ENCODE results near the gene MINDY1. TPM values are rescaled to one million over a fixed set of nuclear protein-coding genes. Genes with fewer than 3 reads are reported as not detected.

The MINDY1 gene
- polyA plus RNA-seq, 4 donors: 38.7 to 47.0 (median 39.3) TPM

GRCh38 chr1:150969626-150970025 is 37.1 kb downstream of the MINDY1 start:
- DNase-seq (ENCODE audit: low read depth in 4 of 4, low spot score in 3 of 4): no peak

- DNase-seq (ENCODE audit: low read depth in 4 of 4, low spot score in 3 of 4): no peak
Observed at GRCh38 chr1:150968491-150968890, 38.2 kb downstream of the MINDY1 start.

- DNase-seq (ENCODE audit: low read depth in 4 of 4, low spot score in 3 of 4): no peak
Observed at GRCh38 chr1:150967936-150968335, 38.8 kb downstream of the MINDY1 start.

- no peak for DNase-seq (ENCODE audit: low read depth in 4 of 4, low spot score in 3 of 4)
Observed at GRCh38 chr1:150966011-150966410, 40.7 kb downstream of the MINDY1 start.

GRCh38 chr1:150965605-150966004 is 41.1 kb downstream of the MINDY1 start:
- no peak for DNase-seq (ENCODE audit: low read depth in 4 of 4, low spot score in 3 of 4)

- DNase-seq (ENCODE audit: low read depth in 4 of 4, low spot score in 3 of 4): no peak
Observed at GRCh38 chr1:150964164-150964489, 42.6 kb downstream of the MINDY1 start.

GRCh38 chr1:150963321-150964163 is 43.2 kb downstream of the MINDY1 start:
- no peak for DNase-seq (ENCODE audit: low read depth in 4 of 4, low spot score in 3 of 4)

- no peak for DNase-seq (ENCODE audit: low read depth in 4 of 4, low spot score in 3 of 4)
Observed at GRCh38 chr1:150961756-150962155, 44.9 kb downstream of the MINDY1 start.

- DNase-seq (ENCODE audit: low read depth in 4 of 4, low spot score in 3 of 4): no peak
Observed at GRCh38 chr1:150960646-150961045, 46.1 kb downstream of the MINDY1 start.

GRCh38 chr1:150957666-150958065 is 49.0 kb downstream of the MINDY1 start:
- no peak for DNase-seq (ENCODE audit: low read depth in 4 of 4, low spot score in 3 of 4)

- no peak for DNase-seq (ENCODE audit: low read depth in 4 of 4, low spot score in 3 of 4)
Observed at GRCh38 chr1:150955280-150955679, 51.4 kb downstream of the MINDY1 start.

GRCh38 chr1:150954708-150955107 is 52.0 kb downstream of the MINDY1 start:
- no peak for DNase-seq (ENCODE audit: low read depth in 4 of 4, low spot score in 3 of 4)

Other genes starting within 250 kb of the MINDY1 start
- 10 to 100 TPM; 10.6 to 13.8 (median 11.6) TPM for gene CTSS, start 241.1 kb downstream of the MINDY1 start, polyA plus RNA-seq (ENCODE audit: insufficient read length in 4 of 4)
- gene CTSK, start 198.6 kb downstream of the MINDY1 start, polyA plus RNA-seq (ENCODE audit: insufficient read length in 4 of 4): 10 to 100 TPM; 19.0 to 30.6 (median 25.3) TPM
- 10 to 100 TPM; 46.9 to 58.6 (median 56.8) TPM for gene ARNT, start 130.3 kb downstream of the MINDY1 start, polyA plus RNA-seq (ENCODE audit: insufficient read length in 4 of 4)
- gene CTXND2, start 119.8 kb downstream of the MINDY1 start, polyA plus RNA-seq (ENCODE audit: insufficient read length in 4 of 4): under 1 TPM in 2 of 4 donors, not detected in 2; 0.06 to 0.25 TPM
- gene SETDB1, start 80.5 kb downstream of the MINDY1 start, polyA plus RNA-seq (ENCODE audit: insufficient read length in 4 of 4): 10 to 100 TPM; 68.1 to 77.5 (median 70.1) TPM
- gene CERS2, start 32.1 kb downstream of the MINDY1 start, polyA plus RNA-seq (ENCODE audit: insufficient read length in 4 of 4): 100 to 1,000 TPM; 293 to 325 (median 308) TPM
- gene ANXA9, start 24.6 kb downstream of the MINDY1 start, polyA plus RNA-seq (ENCODE audit: insufficient read length in 4 of 4): 10 to 100 TPM; 12.6 to 20.2 (median 14.8) TPM
- gene PRUNE1, start 1.5 kb upstream of the MINDY1 start, polyA plus RNA-seq (ENCODE audit: insufficient read length in 4 of 4): 10 to 100 TPM; 43.6 to 50.4 (median 48.6) TPM
- 1 to 10 TPM; 1.3 to 4.9 (median 2.0) TPM for gene BNIPL, start 29.7 kb upstream of the MINDY1 start, polyA plus RNA-seq (ENCODE audit: insufficient read length in 4 of 4)
- 10 to 100 TPM; 11.9 to 13.7 (median 13.2) TPM for gene C1orf56, start 40.8 kb upstream of the MINDY1 start, polyA plus RNA-seq (ENCODE audit: insufficient read length in 4 of 4)
- gene CDC42SE1, start 52.7 kb upstream of the MINDY1 start, polyA plus RNA-seq (ENCODE audit: insufficient read length in 4 of 4): 10 to 100 TPM; 66.2 to 86.6 (median 71.3) TPM
- gene MLLT11, start 53.5 kb upstream of the MINDY1 start, polyA plus RNA-seq (ENCODE audit: insufficient read length in 4 of 4): 10 to 100 TPM; 23.8 to 27.2 (median 26.0) TPM
- 10 to 100 TPM in 3 of 4 donors, 1 to 10 TPM in 1; 9.1 to 12.0 (median 10.8) TPM for gene GABPB2, start 63.9 kb upstream of the MINDY1 start, polyA plus RNA-seq (ENCODE audit: insufficient read length in 4 of 4)
- 10 to 100 TPM; 24.1 to 28.9 (median 24.9) TPM for gene SEMA6C, start 139.7 kb upstream of the MINDY1 start, polyA plus RNA-seq (ENCODE audit: insufficient read length in 4 of 4)
- gene TNFAIP8L2, start 149.7 kb upstream of the MINDY1 start, polyA plus RNA-seq (ENCODE audit: insufficient read length in 4 of 4): 1 to 10 TPM; 1.2 to 1.7 (median 1.4) TPM
- gene LYSMD1, start 159.0 kb upstream of the MINDY1 start, polyA plus RNA-seq (ENCODE audit: insufficient read length in 4 of 4): 10 to 100 TPM; 16.9 to 19.1 (median 17.2) TPM
- gene SCNM1, start 159.2 kb upstream of the MINDY1 start, polyA plus RNA-seq (ENCODE audit: insufficient read length in 4 of 4): 10 to 100 TPM; 37.5 to 41.7 (median 38.9) TPM
- gene TMOD4, start 169.1 kb upstream of the MINDY1 start, polyA plus RNA-seq (ENCODE audit: insufficient read length in 4 of 4): under 1 TPM; 0.73 to 0.96 (median 0.88) TPM
- 10 to 100 TPM; 63.7 to 74.7 (median 69.3) TPM for gene VPS72, start 183.3 kb upstream of the MINDY1 start, polyA plus RNA-seq (ENCODE audit: insufficient read length in 4 of 4)
- 10 to 100 TPM; 59.2 to 69.7 (median 63.1) TPM for gene PIP5K1A, start 191.7 kb upstream of the MINDY1 start, polyA plus RNA-seq (ENCODE audit: insufficient read length in 4 of 4)
- gene PSMD4, start 247.8 kb upstream of the MINDY1 start, polyA plus RNA-seq (ENCODE audit: insufficient read length in 4 of 4): 100 to 1,000 TPM; 135 to 165 (median 140) TPM

Data from right renal pelvis (tissue), 4 donors.